Measurements from ENCODE around the gene ZNF836. TPM values are rescaled to one million over a fixed set of nuclear protein-coding genes. Genes with fewer than 3 reads are reported as not detected.
A peak's percentile ranks its signal among the peaks of the same experiment; 100 is the strongest.

ZNF836 gene
- total RNA-seq, 1 donor from 2014 or later, result 6.3 TPM

GRCh38 chr19:52148256-52148655, 23.2 kb downstream of the ZNF836 start:
- no peaks in the 10 kb centered on the region for H3K27me3 Mint-ChIP-seq
- no peak overlapping the region for H3K4me3 Mint-ChIP-seq
- peaks cover 13% of the 10 kb centered on the region for H3K9me3 Mint-ChIP-seq
- no peaks in the 10 kb centered on the region for H3K4me1 Mint-ChIP-seq
- intact Hi-C loops (cut with micrococcal nuclease), result no loop called here
- no peak for DNase-seq
- H3K36me3 Mint-ChIP-seq (ENCODE audit: low read depth), result peaks cover 12% of the 10 kb centered on the region
- no peak overlapping the region for H3K27ac Mint-ChIP-seq

GRCh38 chr19:52142001-52142595, 29.3 kb downstream of the ZNF836 start:
- intact Hi-C loops (cut with micrococcal nuclease), result no loop called here
- H3K4me3 Mint-ChIP-seq, result no peak overlapping the region
- H3K36me3 Mint-ChIP-seq (ENCODE audit: low read depth), result peaks cover 23% of the 10 kb centered on the region
- no peaks in the 10 kb centered on the region for H3K27me3 Mint-ChIP-seq
- peaks cover 20% of the 10 kb centered on the region for H3K9me3 Mint-ChIP-seq
- H3K4me1 Mint-ChIP-seq, result peaks cover 17% of the 10 kb centered on the region
- H3K27ac Mint-ChIP-seq, result no peak overlapping the region
- DNase-seq, result no peak

GRCh38 chr19:52141203-52141602, 30.2 kb downstream of the ZNF836 start:
- intact Hi-C loops (cut with micrococcal nuclease), result no loop called here
- H3K27me3 Mint-ChIP-seq, result no peaks in the 10 kb centered on the region
- peaks cover 25% of the 10 kb centered on the region for H3K9me3 Mint-ChIP-seq
- no peak for DNase-seq
- peak overlapping the region; percentile 3 for H3K4me3 Mint-ChIP-seq
- H3K4me1 Mint-ChIP-seq, result peaks cover 17% of the 10 kb centered on the region
- no peak overlapping the region for H3K27ac Mint-ChIP-seq
- H3K36me3 Mint-ChIP-seq (ENCODE audit: low read depth), result peaks cover 28% of the 10 kb centered on the region

- peak; percentile 56 for DNase-seq
- Mint-ChIP-seq H3K27ac (peak overlapping the region; percentile 90), H3K4me3 (peak overlapping the region; percentile 98), H3K9me3 (peaks cover 22% of the 10 kb centered on the region), H3K36me3 (ENCODE audit: low read depth) (peaks cover 36% of the 10 kb centered on the region), H3K27me3 (no peaks in the 10 kb centered on the region), H3K4me1 (peaks cover 17% of the 10 kb centered on the region)
- intact Hi-C loops (cut with micrococcal nuclease), result loop anchor here (1.0 kb wide), 3 partner anchors 31 to 213 kb away; partner anchors contain the start of genes ZNF613 and ZNF836
Observed at GRCh38 chr19:52140032-52140710, 31.2 kb downstream of the ZNF836 start.

GRCh38 chr19:52139252-52140031, 32.0 kb downstream of the ZNF836 start, which contains the start of gene ZNF616:
Gene ZNF616 (minus strand): TSS chr19:52139938. CDS start chr19:52130512, 9,426 bp downstream.
- peak within 1 kb of the TSS; percentile 98 for H3K4me3 Mint-ChIP-seq
- peaks cover 43% of the 10 kb centered on the region for H3K36me3 Mint-ChIP-seq (ENCODE audit: low read depth)
- H3K27me3 Mint-ChIP-seq, result no peaks in the 10 kb centered on the region
- peaks cover 28% of the 10 kb centered on the region for H3K9me3 Mint-ChIP-seq
- peaks cover 17% of the 10 kb centered on the region for H3K4me1 Mint-ChIP-seq
- peak within 1 kb of the TSS; percentile 90 for H3K27ac Mint-ChIP-seq
- peak; percentile 99 for DNase-seq
- intact Hi-C loops (cut with micrococcal nuclease), result loop anchor here (1.0 to 2.0 kb wide), 7 partner anchors 32 to 387 kb away; partner anchors contain the start of genes ZNF432, ZNF613, ZNF766 and ZNF808

- Mint-ChIP-seq H3K27me3 (no peaks in the 10 kb centered on the region), H3K9me3 (peaks cover 28% of the 10 kb centered on the region), H3K4me3 (peak overlapping the region; percentile 98), H3K4me1 (peaks cover 17% of the 10 kb centered on the region), H3K36me3 (ENCODE audit: low read depth) (peaks cover 47% of the 10 kb centered on the region), H3K27ac (peak overlapping the region; percentile 90)
- intact Hi-C loops (cut with micrococcal nuclease), result loop anchor here (1.0 to 2.0 kb wide), 4 partner anchors 91 to 388 kb away; partner anchors contain the start of genes ZNF432, ZNF766 and ZNF808
- DNase-seq, result no peak
Observed at GRCh38 chr19:52138983-52139251, 32.5 kb downstream of the ZNF836 start.

- peak; percentile 66 for DNase-seq
- Mint-ChIP-seq H3K27me3 (no peaks in the 10 kb centered on the region), H3K27ac (peak overlapping the region; percentile 90), H3K4me3 (peak overlapping the region; percentile 98), H3K4me1 (peaks cover 17% of the 10 kb centered on the region), H3K9me3 (peaks cover 28% of the 10 kb centered on the region), H3K36me3 (ENCODE audit: low read depth) (peaks cover 50% of the 10 kb centered on the region)
- intact Hi-C loops (cut with micrococcal nuclease), result loop anchor here (2.0 kb wide), 1 partner anchor 388 kb away; the partner anchor contains the start of gene ZNF808
Observed at GRCh38 chr19:52138278-52138982, 33.0 kb downstream of the ZNF836 start.

- peaks cover 47% of the 10 kb centered on the region for H3K9me3 Mint-ChIP-seq
- no peak for DNase-seq
- no peaks in the 10 kb centered on the region for H3K27me3 Mint-ChIP-seq
- intact Hi-C loops (cut with micrococcal nuclease), result no loop called here
- no peak overlapping the region for H3K27ac Mint-ChIP-seq
- no peak overlapping the region for H3K4me3 Mint-ChIP-seq
- peaks cover 85% of the 10 kb centered on the region for H3K36me3 Mint-ChIP-seq (ENCODE audit: low read depth)
- H3K4me1 Mint-ChIP-seq, result no peaks in the 10 kb centered on the region
Observed at GRCh38 chr19:52120286-52120685, 51.1 kb downstream of the ZNF836 start.

GRCh38 chr19:52115526-52116053, 55.8 kb downstream of the ZNF836 start:
- intact Hi-C loops (cut with micrococcal nuclease), result no loop called here
- no peak for DNase-seq
- H3K27ac Mint-ChIP-seq, result no peak overlapping the region
- no peaks in the 10 kb centered on the region for H3K27me3 Mint-ChIP-seq
- H3K4me3 Mint-ChIP-seq, result no peak overlapping the region
- no peaks in the 10 kb centered on the region for H3K4me1 Mint-ChIP-seq
- H3K9me3 Mint-ChIP-seq, result peaks cover 51% of the 10 kb centered on the region
- H3K36me3 Mint-ChIP-seq (ENCODE audit: low read depth), result peaks cover 53% of the 10 kb centered on the region

GRCh38 chr19:52114691-52115090, 56.7 kb downstream of the ZNF836 start:
- H3K4me1 Mint-ChIP-seq, result no peaks in the 10 kb centered on the region
- no peaks in the 10 kb centered on the region for H3K27me3 Mint-ChIP-seq
- peaks cover 44% of the 10 kb centered on the region for H3K36me3 Mint-ChIP-seq (ENCODE audit: low read depth)
- H3K4me3 Mint-ChIP-seq, result no peak overlapping the region
- intact Hi-C loops (cut with micrococcal nuclease), result no loop called here
- no peak overlapping the region for H3K27ac Mint-ChIP-seq
- H3K9me3 Mint-ChIP-seq, result peaks cover 48% of the 10 kb centered on the region
- no peak for DNase-seq

- Mint-ChIP-seq H3K9me3 (peaks cover 42% of the 10 kb centered on the region), H3K27ac (no peak overlapping the region), H3K36me3 (ENCODE audit: low read depth) (peaks cover 27% of the 10 kb centered on the region), H3K27me3 (no peaks in the 10 kb centered on the region), H3K4me3 (no peak overlapping the region), H3K4me1 (no peaks in the 10 kb centered on the region)
- no peak for DNase-seq
- intact Hi-C loops (cut with micrococcal nuclease), result no loop called here
Observed at GRCh38 chr19:52112624-52113023, 58.8 kb downstream of the ZNF836 start.

- no peaks in the 10 kb centered on the region for H3K27me3 Mint-ChIP-seq
- no peak overlapping the region for H3K27ac Mint-ChIP-seq
- H3K9me3 Mint-ChIP-seq, result peaks cover 35% of the 10 kb centered on the region
- H3K36me3 Mint-ChIP-seq (ENCODE audit: low read depth), result peaks cover 14% of the 10 kb centered on the region
- no peak overlapping the region for H3K4me3 Mint-ChIP-seq
- no peaks in the 10 kb centered on the region for H3K4me1 Mint-ChIP-seq
- intact Hi-C loops (cut with micrococcal nuclease), result no loop called here
- DNase-seq, result no peak
Observed at GRCh38 chr19:52110780-52111179, 60.6 kb downstream of the ZNF836 start.
